ENCODE results near the gene CABP4. TPM values are rescaled to one million over a fixed set of nuclear protein-coding genes. Genes with fewer than 3 reads are reported as not detected.

Gene CABP4
- total RNA-seq, 1 experiment from 2014 or later, result not detected

DNA sequence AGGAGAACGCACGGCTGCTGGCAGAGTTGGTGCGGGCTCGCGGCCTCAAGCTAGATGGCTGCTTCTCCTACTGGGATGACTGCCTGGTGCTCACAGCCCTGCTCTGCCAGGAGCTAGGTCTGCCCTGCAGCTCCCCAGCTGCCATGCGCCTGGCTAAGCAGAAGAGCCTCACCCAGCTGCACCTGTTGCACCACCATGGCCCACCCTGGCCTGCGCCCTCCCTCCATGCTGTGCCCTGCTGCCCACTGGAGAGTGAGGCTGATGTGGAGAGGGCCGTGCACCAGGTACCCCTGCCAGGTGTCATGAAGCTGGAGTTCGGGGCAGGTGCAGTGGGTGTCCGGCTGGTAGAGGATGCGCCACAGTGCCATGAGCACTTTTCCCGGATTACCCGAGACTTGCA, 31.7 kb upstream of the CABP4 start (continued):
- TF ChIP-seq ARID4B (CRISPR knock-in tag; IDR thresholded peaks at IDR 0.05; ENCODE audit: borderline replicate concordance) (no peak), ZNF232 (CRISPR knock-in tag; IDR thresholded peaks at IDR 0.05) (no peak), CDX4 (CRISPR knock-in tag; IDR thresholded peaks at IDR 0.05; ENCODE audit: borderline replicate concordance) (no peak), PRRX2 (CRISPR knock-in tag; IDR thresholded peaks at IDR 0.05) (no peak), TEAD4 (CRISPR knock-in tag; IDR thresholded peaks at IDR 0.05) (no peak), ZNF317 (CRISPR knock-in tag; IDR thresholded peaks at IDR 0.05; ENCODE audit: borderline replicate concordance, low read depth) (no peak)
- TF ChIP-seq, protein P1, sequence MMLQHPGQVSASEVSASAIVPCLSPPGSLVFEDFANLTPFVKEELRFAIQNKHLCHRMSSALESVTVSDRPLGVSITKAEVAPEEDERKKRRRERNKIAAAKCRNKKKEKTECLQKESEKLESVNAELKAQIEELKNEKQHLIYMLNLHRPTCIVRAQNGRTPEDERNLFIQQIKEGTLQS (CRISPR knock-in tag; conservative IDR thresholded peaks at IDR 0.05), result no peak

DNA sequence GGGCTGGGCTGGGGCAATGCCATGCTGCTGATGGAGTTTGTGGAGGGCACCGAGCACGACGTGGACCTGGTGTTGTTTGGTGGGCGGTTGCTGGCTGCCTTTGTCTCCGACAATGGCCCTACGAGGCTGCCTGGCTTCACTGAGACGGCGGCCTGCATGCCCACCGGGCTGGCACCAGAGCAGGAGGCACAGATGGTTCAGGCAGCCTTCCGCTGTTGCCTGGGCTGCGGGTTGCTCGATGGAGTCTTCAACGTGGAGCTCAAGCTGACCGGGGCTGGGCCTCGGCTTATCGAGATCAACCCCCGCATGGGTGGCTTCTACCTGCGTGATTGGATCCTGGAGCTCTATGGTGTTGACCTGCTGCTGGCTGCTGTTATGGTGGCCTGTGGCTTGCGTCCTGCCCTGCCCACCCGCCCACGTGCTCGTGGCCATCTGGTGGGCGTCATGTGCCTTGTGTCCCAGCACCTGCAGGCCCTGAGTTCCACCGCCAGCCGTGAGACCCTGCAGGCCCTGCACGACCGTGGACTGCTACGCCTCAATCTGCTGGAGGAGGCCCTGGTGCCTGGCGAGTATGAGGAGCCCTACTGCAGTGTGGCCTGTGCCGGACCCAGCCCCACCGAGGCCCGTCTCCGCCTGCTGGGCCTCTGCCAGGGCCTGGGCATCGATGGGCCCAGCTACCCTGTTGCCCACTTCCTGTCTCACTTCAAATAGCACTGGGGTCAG, 31.1 kb upstream of the CABP4 start:
- DNase-seq (ENCODE audit: low spot score) (no peak), ATAC-seq (no peak)
- Mint-ChIP-seq H3K27ac (no peak overlapping the region), H3K9me3 (no peaks in the 10 kb centered on the region), H3K4me3 (no peak overlapping the region), H3K27me3 (ENCODE audit: low read depth) (peaks cover 4% of the 10 kb centered on the region; the same call in 1 of the 2 replicates), H3K4me1 (peaks cover 12% of the 10 kb centered on the region), H3K36me3 (no peaks in the 10 kb centered on the region)
- CTCF ChIA-PET, result interaction anchor here (1.0 to 1.3 kb wide), 2 partner anchors 23 to 41 kb away, joined by 5 read pairs; partner anchors contain the start of gene PPP1CA
- POLR2A ChIA-PET, result interaction anchor here (1.4 kb wide), 1 partner anchor 22 kb away, joined by 6 read pairs; the partner anchor contains the start of gene PPP1CA
- no peak for TF ChIP-seq EMX1 (CRISPR knock-in tag; IDR thresholded peaks at IDR 0.05)
- TF ChIP-seq, protein P2, sequence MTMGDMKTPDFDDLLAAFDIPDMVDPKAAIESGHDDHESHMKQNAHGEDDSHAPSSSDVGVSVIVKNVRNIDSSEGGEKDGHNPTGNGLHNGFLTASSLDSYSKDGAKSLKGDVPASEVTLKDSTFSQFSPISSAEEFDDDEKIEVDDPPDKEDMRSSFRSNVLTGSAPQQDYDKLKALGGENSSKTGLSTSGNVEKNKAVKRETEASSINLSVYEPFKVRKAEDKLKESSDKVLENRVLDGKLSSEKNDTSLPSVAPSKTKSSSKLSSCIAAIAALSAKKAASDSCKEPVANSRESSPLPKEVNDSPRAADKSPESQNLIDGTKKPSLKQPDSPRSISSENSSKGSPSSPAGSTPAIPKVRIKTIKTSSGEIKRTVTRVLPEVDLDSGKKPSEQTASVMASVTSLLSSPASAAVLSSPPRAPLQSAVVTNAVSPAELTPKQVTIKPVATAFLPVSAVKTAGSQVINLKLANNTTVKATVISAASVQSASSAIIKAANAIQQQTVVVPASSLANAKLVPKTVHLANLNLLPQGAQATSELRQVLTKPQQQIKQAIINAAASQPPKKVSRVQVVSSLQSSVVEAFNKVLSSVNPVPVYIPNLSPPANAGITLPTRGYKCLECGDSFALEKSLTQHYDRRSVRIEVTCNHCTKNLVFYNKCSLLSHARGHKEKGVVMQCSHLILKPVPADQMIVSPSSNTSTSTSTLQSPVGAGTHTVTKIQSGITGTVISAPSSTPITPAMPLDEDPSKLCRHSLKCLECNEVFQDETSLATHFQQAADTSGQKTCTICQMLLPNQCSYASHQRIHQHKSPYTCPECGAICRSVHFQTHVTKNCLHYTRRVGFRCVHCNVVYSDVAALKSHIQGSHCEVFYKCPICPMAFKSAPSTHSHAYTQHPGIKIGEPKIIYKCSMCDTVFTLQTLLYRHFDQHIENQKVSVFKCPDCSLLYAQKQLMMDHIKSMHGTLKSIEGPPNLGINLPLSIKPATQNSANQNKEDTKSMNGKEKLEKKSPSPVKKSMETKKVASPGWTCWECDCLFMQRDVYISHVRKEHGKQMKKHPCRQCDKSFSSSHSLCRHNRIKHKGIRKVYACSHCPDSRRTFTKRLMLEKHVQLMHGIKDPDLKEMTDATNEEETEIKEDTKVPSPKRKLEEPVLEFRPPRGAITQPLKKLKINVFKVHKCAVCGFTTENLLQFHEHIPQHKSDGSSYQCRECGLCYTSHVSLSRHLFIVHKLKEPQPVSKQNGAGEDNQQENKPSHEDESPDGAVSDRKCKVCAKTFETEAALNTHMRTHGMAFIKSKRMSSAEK (CRISPR knock-in tag; IDR thresholded peaks at IDR 0.05; ENCODE audit: borderline replicate concordance), result no peak
- TF ChIP-seq CDX4 (CRISPR knock-in tag; IDR thresholded peaks at IDR 0.05; ENCODE audit: borderline replicate concordance), result no peak
- TF ChIP-seq, protein P3, sequence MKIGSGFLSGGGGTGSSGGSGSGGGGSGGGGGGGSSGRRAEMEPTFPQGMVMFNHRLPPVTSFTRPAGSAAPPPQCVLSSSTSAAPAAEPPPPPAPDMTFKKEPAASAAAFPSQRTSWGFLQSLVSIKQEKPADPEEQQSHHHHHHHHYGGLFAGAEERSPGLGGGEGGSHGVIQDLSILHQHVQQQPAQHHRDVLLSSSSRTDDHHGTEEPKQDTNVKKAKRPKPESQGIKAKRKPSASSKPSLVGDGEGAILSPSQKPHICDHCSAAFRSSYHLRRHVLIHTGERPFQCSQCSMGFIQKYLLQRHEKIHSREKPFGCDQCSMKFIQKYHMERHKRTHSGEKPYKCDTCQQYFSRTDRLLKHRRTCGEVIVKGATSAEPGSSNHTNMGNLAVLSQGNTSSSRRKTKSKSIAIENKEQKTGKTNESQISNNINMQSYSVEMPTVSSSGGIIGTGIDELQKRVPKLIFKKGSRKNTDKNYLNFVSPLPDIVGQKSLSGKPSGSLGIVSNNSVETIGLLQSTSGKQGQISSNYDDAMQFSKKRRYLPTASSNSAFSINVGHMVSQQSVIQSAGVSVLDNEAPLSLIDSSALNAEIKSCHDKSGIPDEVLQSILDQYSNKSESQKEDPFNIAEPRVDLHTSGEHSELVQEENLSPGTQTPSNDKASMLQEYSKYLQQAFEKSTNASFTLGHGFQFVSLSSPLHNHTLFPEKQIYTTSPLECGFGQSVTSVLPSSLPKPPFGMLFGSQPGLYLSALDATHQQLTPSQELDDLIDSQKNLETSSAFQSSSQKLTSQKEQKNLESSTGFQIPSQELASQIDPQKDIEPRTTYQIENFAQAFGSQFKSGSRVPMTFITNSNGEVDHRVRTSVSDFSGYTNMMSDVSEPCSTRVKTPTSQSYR (CRISPR knock-in tag; IDR thresholded peaks at IDR 0.05), result no peak
- TF ChIP-seq, protein P4, sequence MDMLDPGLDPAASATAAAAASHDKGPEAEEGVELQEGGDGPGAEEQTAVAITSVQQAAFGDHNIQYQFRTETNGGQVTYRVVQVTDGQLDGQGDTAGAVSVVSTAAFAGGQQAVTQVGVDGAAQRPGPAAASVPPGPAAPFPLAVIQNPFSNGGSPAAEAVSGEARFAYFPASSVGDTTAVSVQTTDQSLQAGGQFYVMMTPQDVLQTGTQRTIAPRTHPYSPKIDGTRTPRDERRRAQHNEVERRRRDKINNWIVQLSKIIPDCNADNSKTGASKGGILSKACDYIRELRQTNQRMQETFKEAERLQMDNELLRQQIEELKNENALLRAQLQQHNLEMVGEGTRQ (CRISPR knock-in tag; IDR thresholded peaks at IDR 0.05), result no peak
- TF ChIP-seq CTCF (IDR thresholded peaks at IDR 0.05), result no peak
- no peak for TF ChIP-seq STAT6 (CRISPR knock-in tag; conservative IDR thresholded peaks at IDR 0.05; ENCODE audit: low read depth)
- TF ChIP-seq GTF2I (CRISPR knock-in tag; conservative IDR thresholded peaks at IDR 0.05), result no peak
